HG03520 (cell line): ENCODE results near the gene MTERF4.

Experiments used
- ATAC-seq: cut with Tn5 transposase; IDR thresholded peaks from one replicate; pipeline ENCODE4 v1.9.1; 2021; ENCODE audit warnings: mild to moderate bottlenecking, moderate library complexity; ENCODE audit not compliant: unreplicated experiment

The MTERF4 gene

GRCh38 chr2:241135737-241136136, 33.6 kb upstream of the MTERF4 start:
- no peak for ATAC-seq

DNA sequence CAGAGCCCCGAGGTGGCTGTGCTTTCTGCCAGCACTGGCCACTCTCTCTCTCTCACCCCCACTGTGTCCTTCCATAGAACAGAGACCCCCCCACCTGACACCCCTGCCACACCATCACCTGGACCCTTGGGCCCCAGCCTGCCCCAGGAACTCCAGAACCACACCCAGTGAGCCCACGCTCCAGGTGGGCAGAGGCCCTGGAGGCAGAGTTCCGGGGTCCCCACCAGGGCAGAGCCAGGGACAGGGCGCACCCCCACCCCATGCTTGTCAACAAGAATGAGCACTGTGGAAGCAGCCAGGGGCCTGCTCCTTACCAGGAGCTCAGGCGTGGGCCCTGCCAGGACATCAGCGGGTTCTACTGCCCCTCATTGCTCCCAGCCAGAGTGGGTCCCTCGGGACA, 32.6 kb upstream of the MTERF4 start:
- no peak for ATAC-seq

DNA sequence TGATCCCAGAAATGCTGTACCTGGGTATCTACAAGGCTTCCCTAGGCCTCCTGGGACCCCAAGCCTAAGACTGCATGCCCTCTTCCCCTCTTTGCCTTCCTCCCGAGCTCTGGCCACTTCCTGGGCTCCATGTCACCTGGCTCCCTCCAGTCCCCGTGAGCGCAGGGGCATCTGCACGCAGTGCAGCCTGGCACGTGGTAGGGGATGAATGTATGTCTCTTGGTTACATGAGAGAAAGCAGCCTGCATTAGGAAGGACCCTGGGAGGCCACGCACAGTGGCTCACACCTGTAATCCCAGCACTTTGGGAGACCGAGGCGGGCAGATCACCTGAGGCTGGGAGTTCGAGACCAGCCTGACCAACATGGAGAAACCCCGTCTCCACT, 31.3 kb upstream of the MTERF4 start:
- ATAC-seq, result no peak

DNA sequence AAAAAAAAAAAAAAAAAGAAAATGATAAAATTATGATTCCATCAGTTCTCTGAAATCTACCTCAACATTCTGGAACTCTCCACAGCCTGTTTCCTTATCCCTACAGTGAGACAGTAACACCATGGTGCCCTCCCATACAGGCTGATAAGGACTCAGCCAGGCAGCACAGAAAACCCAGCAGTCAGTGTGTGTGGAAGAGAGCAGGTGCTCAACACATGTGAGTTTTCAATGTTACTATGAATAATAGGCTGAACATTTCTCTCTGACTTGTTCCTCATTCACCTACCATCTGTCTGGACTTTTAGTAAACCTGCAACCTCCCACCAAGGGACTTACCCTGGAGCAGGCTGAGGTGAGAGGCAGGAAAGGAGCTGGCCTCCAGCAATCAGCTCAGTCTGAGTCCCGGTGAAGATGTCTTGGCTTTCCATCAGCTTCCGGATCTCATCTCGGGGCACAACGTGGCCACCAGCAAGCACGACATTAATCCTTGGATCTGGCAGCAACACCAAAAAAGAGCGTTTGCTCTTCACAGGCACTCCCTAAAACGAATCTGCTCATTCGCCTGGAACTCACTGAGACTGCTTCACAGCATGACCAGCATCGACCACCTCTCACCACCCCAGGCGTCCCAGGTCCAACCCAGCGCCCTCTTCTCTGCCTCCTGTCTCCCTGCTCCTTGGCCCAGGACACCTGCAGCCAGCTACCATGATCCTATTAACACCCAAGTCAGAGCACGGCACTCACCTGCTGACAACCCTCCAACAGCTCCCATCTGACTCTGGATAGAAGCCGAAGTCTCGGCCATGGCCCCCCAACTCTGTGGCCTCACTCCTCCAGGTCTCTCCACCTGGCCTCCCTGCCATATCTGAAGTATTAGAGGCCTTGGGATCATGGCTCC, 30.7 kb upstream of the MTERF4 start:
- ATAC-seq, result no peak

DNA sequence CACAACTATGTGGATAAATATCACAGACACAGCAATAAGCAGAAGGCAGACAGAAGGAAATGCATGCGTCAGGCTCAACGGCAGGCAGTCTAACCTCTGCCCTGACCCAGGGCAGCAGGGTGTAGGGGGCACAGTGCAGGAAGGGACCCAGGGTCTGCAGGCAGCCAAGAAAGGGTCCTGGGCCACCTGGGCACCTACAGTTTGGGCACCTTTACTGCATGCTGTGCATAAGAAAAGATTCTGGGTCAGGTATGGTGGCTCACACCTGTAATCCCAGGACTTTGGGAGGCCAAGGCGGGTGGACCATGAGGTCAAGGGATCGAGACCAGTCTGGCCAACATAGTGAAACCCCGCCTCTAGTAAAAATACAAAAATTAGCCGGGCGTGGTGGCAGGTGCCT, 29.4 kb upstream of the MTERF4 start:
- no peak for ATAC-seq

- ATAC-seq, result no peak
Observed at GRCh38 chr2:241130316-241130715, 28.2 kb upstream of the MTERF4 start.

GRCh38 chr2:241129086-241129871, 27.2 kb upstream of the MTERF4 start:
- no peak for ATAC-seq

- ATAC-seq, result no peak
Observed at GRCh38 chr2:241128266-241128665, 26.2 kb upstream of the MTERF4 start.

GRCh38 chr2:241126771-241127202, 24.7 kb upstream of the MTERF4 start:
- ATAC-seq, result no peak

GRCh38 chr2:241126201-241126611, 24.1 kb upstream of the MTERF4 start:
- ATAC-seq, result no peak

GRCh38 chr2:241125626-241126025, 23.5 kb upstream of the MTERF4 start:
- no peak for ATAC-seq

GRCh38 chr2:241123816-241124536, 21.9 kb upstream of the MTERF4 start:
- no peak for ATAC-seq

DNA sequence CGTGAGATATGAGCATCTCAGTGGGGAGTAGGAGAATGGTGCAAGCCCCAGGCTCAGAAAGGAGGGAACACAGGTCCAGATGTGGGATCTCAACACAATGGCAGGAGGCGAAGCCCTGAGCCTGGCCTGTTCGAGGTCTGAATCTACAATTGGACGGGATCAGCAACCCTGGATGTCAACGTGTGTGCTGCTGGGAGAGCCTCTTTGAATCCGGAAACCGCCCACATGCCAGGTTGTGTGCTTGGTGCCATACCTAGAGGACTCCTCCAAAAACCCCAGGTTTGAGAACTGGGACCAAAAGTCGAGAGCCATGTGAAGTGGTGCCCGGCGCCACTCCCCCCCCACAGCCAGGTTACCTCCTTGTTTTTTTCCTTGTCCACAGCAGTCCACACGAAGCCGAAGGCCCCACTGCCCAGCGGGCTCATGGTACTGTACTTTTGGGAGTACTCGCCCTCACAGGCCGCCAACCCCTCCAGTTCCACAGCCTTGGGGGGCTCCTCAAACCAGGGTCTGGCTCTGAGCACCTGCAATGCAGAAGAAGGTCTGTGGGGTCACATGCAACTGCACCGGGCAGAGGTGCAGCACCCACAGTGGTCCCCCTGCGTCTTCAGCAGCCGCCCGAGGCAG, 20.4 kb upstream of the MTERF4 start:
- ATAC-seq, result no peak

DNA sequence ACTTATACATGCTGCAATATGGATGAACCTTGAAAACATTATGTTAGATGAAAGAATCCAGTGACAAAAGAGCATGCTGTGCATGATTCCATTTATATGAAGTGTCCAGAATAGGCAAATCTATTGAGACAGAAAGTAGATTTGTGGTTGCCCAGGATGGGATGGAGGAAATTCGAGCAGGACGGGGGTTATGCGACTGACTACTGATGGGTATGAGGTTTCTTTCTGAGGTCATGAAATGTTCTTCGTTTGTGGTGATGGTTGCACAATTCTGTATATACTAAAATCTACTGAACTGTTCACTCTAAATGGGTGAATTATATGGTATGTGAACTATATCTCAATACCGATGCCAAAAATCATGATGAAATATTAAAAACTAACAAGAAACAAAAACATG, 18.9 kb upstream of the MTERF4 start:
- ATAC-seq, result no peak

DNA sequence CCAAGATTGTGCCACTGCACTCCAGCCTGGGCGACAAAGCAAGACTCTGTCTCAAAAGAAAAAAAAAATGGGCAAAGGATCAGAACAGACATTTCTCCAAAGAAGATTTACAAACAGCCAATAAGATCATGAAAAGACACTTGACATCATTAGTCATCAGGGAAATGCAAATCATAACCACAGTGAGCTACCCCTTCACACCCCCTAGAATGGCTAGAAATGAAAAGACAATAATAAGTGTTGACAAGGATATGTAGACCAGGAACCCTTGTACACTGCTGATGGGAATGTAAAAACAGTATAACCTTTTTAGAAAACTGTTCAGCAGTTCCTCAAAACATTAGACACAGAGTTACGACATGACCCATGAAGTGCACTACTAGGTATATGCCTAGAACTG, 18.4 kb upstream of the MTERF4 start:
- ATAC-seq, result no peak

GRCh38 chr2:241118737-241119505, 16.8 kb upstream of the MTERF4 start:
- no peak for ATAC-seq

GRCh38 chr2:241116606-241117560, 14.8 kb upstream of the MTERF4 start:
- no peak for ATAC-seq

DNA sequence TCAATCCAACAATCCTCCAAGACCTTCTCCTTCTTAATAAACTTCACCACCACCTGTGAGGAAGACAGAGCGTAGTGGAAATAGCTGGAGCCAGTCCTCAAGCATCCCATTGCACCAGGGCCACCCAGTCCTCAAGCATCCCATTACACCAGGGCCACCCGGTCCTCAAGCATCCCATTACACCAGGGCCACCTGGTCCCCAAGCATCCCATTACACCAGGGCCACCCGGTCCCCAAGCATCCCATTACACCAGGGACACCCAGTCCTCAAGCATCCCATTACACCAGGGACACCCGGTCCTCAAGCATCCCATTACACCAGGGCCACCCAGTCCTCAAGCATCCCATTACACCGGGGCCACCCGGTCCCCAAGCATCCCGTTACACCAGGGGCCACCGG, 13.3 kb upstream of the MTERF4 start:
- ATAC-seq, result no peak

GRCh38 chr2:241114836-241115235, 12.7 kb upstream of the MTERF4 start:
- no peak for ATAC-seq
